GM13977 (cell line): ENCODE results near the gene DGKD.

Experiments
- DNase-seq: peaks from one replicate; pipeline ENCODE4 v3.0.0; 2012; ENCODE audit warnings: low spot score
- in situ Hi-C: fragments of 300-500 bp; cut with MboI; formaldehyde crosslinking; loops from one replicate; pipeline ENCODE4 v1.12.0; 2022; ENCODE audit warnings: low sequenced_read_pairs, low pct_unique_long_range_greater_than_20kb, mixed read lengths, inconsistent platforms; ENCODE audit not compliant: unreplicated experiment
- TF ChIP-seq, protein P1 (sequence below): IDR thresholded peaks from 2 replicates; pipeline ENCODE4 v1.5.1; 2012; ENCODE audit warnings: mild to moderate bottlenecking, control low read depth; ENCODE audit not compliant: insufficient read depth; ENCODE audit errors: extremely low read depth, missing control alignments

Gene DGKD

DNA sequence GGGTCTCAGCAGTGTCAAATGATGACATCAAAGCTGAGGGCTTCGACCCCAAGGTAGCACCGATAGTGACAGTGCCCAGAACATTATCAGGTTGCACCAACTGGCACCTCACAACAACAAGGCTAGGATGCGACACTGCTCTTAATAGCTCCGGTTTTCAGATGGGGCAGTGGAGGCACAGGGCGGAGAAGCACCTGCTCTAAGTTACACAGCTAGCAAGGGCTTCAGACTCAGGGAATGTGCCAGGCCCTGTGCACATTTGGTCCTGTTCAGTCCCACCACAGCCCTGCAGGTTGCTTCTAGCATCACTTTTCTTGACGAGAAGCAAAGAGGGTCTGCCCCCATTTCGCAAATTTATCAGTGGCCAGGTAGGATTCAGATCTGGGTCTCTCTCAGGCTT, 74.1 kb downstream of the DGKD start:
- DNase-seq: no peak
- TF ChIP-seq, protein P1, sequence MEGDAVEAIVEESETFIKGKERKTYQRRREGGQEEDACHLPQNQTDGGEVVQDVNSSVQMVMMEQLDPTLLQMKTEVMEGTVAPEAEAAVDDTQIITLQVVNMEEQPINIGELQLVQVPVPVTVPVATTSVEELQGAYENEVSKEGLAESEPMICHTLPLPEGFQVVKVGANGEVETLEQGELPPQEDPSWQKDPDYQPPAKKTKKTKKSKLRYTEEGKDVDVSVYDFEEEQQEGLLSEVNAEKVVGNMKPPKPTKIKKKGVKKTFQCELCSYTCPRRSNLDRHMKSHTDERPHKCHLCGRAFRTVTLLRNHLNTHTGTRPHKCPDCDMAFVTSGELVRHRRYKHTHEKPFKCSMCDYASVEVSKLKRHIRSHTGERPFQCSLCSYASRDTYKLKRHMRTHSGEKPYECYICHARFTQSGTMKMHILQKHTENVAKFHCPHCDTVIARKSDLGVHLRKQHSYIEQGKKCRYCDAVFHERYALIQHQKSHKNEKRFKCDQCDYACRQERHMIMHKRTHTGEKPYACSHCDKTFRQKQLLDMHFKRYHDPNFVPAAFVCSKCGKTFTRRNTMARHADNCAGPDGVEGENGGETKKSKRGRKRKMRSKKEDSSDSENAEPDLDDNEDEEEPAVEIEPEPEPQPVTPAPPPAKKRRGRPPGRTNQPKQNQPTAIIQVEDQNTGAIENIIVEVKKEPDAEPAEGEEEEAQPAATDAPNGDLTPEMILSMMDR: no peak
- in situ Hi-C loops: no loop called here

DNA sequence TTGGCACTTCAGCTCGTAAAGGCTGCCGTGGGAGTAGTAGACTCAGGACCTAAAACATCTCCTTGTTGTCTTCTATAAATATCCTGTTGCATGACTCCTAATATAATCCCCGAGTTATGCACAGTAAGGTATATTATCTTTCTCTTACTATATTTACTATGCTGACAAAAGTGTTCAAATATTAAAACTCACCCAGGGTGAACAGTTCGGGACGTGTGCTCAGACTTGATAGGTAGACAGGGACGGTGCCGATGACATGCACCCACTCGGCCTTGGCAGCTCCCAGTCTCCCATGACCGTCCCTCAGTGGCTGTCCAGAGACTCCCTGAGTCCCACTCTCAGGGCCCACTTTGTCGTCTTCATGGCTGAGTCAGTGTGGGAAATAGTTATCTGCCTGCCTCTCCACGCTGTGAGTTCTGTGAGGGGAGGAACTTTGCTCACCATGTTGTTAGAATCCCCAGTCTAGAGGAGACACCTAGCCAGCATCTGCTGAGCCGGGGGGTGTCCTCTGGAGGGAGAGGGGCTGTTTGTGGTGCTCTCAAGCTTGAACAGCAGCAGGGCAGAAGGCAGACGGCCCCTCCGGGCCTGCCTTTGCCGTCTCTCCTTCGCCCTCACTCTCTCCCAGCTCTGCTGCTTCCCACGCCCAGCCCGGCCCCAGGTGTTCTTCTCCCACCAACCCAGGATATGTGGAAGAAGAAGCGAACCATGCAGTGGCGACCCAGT, 75.0 kb downstream of the DGKD start:
- DNase-seq: no peak
- in situ Hi-C loops: no loop called here
- TF ChIP-seq, protein P1: no peak

DNA sequence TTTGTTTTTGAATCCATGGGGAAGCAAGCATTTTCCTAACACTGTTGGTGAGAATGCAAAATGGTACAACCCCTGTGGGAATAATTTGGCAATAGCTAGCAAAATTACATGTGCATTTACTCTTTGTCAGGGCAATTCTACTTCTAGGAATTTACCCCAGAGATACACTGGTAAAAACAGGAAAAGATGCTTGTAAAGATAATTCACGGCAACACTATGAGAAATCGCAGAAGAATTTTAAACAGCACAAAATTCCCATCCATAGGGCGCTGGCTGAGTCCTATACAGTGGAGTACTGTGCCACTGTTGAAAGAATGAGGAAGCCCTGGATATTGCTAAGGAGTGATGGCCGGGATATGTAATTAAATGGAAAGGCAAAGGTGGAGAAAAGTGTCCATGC, 75.8 kb downstream of the DGKD start:
- TF ChIP-seq, protein P1: no peak
- in situ Hi-C loops: no loop called here
- no peak for DNase-seq

DNA sequence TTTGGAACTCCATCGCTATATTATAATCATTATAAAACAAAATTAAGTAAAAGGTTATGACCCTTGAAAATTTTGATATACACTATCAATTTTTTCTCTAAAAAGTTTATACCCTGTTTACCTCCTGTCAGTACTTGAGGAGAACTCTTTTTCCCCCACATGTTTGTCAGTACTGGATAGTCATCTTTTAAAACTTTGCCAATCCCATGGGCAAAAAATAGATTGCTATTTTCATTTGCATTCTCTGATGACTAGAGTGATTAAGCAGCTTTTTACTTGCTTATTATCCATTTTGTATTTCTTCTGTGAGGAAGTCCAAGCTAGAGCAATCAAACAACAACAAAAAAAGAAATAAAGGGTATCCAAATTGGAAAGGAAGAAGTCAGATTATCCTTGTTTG, 76.4 kb downstream of the DGKD start:
- in situ Hi-C loops: no loop called here
- no peak for DNase-seq
- TF ChIP-seq, protein P1: no peak

DNA sequence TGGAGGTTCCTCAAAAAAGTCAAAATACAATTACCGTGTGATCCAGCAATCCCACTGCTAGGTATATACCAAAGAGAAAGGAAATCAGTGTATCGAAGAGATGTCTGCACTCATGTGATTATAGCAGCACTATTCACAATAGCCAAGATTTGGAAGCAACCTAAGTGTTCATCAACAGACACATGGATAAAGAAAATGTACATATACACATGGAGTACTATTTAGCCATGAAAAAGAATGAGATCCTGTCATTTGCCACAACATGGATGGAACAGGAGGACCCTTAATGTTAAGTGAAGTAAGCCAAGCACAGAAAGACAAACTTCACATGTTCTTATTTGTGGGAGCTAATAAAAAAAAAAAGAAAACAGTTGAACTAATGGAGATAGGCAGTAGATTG, 78.7 kb downstream of the DGKD start:
- TF ChIP-seq, protein P1: no peak
- no peak for DNase-seq
- in situ Hi-C loops: no loop called here

DNA sequence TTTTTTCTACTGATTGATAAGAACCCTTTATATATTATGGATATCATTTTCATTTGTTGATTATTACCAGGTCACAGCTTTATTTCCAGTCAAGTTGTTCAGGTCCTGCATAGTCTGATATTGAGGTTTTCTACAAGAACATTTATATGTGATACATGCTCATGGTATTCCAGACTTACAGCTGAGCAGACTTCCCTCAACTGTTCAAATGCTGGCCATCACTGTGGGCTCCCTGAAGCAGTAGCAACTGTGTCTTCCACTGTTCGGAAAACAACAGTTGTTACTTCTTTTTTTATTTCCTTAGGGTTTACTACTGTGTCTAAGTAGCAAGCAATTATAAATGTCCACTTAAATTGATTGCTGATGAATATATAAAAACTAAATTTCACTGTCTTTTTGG, 79.5 kb downstream of the DGKD start:
- DNase-seq: no peak
- TF ChIP-seq, protein P1: no peak
- in situ Hi-C loops: no loop called here
